HG02571 (cell line): Measurements from ENCODE around the gene PPM1H.
A peak's percentile ranks its signal among the peaks of the same experiment; 100 is the strongest.

Experiments used
- ATAC-seq: cut with Tn5 transposase; IDR thresholded peaks from one replicate; pipeline ENCODE4 v1.9.1; 2021; ENCODE audit warnings: mild to moderate bottlenecking, moderate library complexity; ENCODE audit not compliant: unreplicated experiment

Gene PPM1H

DNA sequence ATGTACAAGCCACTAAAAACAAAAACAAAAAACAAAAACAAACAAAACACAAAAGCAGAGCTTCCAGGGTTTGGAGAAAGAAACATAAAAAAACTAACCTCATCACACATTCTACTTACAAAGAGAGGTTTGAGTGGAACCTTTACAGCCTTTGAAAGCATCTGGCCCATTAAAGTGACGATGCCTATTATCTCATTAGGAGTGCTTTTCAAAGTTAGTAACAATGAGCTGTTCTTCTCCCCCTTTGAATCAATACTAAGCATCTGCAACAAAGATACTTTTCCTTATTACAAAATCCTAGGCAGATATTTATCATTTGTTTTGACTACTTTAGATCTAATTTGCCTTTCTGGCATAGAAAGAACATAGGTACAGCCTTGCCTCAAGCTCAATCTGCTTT is 217.3 kb downstream of the PPM1H start:
- no peak for ATAC-seq

- ATAC-seq, result no peak
Observed at GRCh38 chr12:62716866-62717525, 218.0 kb downstream of the PPM1H start.

DNA sequence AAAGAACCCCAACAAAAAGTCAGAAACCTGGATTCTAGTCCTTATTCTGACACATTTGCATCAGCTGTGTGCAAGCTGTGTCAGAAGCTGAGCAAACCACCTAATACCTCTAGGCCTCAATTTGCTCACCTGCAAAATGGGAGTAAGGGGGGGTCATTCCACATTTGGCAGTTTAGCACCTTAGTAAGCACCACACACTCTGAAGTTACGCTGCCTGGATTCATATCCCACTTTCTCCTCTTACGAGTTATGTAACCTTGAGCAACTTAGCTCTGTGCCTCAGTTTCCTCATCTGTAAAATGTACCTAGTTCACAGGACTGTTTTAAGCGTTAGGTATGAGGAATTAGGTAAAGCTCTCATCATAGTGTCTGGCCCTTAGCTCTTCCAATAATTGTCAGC is 218.9 kb downstream of the PPM1H start:
- no peak for ATAC-seq

GRCh38 chr12:62714774-62715721 is 219.9 kb downstream of the PPM1H start:
- no peak for ATAC-seq

DNA sequence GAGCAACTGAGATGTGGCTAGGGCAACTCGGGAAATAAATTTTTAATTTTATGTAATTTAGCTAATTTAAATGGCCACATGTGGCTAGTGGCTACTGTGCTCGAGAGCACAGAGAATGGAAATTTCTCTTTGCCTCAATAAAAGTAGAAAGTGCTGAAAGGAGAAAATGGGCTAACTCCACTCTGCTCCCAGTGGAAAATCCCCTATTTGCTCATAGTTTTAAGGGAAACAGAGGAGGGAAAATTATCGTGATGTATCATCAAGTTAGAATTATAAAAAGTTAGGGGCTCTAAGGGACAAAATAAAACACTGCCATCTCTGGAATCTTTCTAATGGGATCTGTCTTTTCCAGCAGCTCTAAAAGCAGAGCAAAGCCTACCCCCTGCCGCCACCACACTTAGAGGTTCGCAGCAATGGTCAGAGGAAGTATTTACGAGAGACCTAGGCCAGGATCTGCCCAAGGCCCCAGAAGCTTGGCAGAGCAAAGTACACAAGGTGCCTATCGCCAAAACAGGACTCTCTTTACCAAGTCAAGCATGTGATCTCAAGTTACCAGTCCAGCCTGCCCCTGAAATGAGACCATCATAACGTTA is 220.7 kb downstream of the PPM1H start:
- ATAC-seq, result no peak

DNA sequence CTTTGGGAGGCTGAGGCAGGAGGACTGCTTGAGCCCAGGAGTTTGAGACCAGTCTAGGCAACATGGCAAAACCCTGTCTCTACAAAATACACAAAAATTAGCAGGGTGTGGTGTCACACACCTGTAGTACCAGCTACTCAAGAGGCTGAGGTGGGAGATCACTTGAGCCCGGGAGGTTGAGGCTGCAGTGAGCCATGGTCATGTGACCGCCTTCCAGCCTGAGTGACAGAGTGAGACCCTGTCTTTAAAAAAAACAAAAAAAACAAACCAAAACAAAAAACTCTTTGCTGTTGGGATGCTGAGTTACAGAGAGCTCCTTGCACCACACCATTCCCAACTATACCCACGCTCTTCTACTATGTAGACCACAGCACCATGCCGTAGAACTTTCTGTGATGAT is 221.2 kb downstream of the PPM1H start:
- ATAC-seq, result no peak

GRCh38 chr12:62712681-62713573 is 222.0 kb downstream of the PPM1H start:
- no peak for ATAC-seq

GRCh38 chr12:62711631-62712241 is 223.2 kb downstream of the PPM1H start:
- no peak for ATAC-seq

DNA sequence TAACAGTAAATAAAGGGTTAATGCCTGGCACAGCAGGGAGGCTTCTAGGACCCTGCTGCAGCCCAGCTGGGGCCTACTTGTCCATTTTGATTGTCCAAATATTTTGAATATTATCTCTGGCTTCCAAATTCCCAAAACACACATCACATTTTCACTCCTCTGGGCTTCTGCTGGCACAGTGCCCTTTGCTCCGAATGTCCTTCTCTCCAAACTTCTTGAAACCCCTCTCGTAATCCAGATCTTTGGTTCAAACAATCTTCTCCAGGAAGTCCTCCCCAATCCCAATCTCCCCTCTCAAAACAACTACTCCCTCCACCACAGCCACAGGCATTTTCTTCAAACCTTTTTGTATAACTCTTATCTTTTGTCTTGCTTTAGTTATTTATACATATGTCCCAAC is 225.6 kb downstream of the PPM1H start:
- ATAC-seq, result no peak

- ATAC-seq, result no peak
Observed at GRCh38 chr12:62707939-62708338, 227.0 kb downstream of the PPM1H start.

- no peak for ATAC-seq
Observed at GRCh38 chr12:62705846-62706245, 229.1 kb downstream of the PPM1H start.

DNA sequence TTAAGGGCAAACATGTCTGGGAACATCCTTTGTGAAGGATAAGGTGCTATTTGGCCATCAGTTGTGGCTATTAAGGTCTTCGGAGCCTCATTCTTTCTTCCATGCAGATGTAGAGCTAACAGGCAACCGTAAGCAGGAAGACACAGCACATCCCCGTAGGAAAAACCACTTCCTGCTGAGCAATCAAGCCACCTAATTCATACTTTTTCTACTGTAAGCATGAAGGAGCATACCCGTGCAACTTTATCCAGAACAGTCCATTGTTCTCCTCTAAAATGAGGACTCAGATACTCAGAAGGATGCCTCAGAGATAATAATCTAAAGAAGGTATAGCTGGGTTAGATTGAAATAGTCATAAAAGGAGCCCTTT is 232.0 kb downstream of the PPM1H start:
- no peak for ATAC-seq

- ATAC-seq, result no peak
Observed at GRCh38 chr12:62701492-62701891, 233.5 kb downstream of the PPM1H start.

GRCh38 chr12:62700091-62700880 is 234.7 kb downstream of the PPM1H start:
- ATAC-seq, result no peak

GRCh38 chr12:62698701-62699101 is 236.2 kb downstream of the PPM1H start:
- ATAC-seq, result no peak

DNA sequence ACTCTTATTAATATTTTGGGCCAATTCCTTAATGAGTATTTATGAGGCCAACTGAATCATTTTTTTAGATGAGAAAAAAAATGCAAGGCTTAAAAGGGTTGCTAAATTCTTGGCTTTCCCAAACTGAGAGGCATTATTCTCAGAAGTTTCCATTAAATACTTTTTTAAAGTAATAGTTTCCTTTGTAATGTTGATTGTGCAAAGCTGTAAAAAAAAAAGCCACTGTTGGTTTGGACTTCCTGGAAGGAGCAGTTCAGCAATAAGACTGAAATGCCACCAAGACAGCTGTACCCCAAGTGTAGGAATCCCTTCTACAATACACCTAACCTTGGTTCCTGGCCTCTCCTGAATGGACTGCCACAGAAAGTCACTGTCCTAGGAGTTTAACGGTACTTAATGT is 237.1 kb downstream of the PPM1H start:
- no peak for ATAC-seq

- no peak for ATAC-seq
Observed at GRCh38 chr12:62695696-62696095, 239.3 kb downstream of the PPM1H start.

- ATAC-seq, result peak; percentile 75
Observed at GRCh38 chr12:62694632-62695031, 240.3 kb downstream of the PPM1H start.

DNA sequence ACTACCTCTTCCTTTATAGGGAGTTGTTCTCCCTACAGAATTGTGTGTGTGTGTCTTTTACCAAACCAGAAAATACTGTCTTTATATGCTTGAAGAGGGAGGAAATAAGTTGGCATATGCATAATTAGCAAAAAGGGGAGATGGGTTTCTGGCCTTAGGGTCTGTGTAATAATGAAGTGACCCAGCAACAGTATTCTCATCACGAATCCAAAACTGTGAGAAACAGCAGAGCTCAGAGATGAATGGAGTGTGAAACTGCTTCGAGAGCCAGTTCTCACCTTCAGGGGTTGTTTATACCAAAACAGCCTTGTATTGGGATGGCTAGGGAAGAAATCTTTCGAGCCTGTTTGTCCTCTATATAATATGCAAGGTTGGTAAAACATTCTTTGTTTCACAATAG is 240.8 kb downstream of the PPM1H start:
- ATAC-seq, result peak; percentile 23
